Measurements from ENCODE around the gene LLGL1.

The LLGL1 gene

DNA sequence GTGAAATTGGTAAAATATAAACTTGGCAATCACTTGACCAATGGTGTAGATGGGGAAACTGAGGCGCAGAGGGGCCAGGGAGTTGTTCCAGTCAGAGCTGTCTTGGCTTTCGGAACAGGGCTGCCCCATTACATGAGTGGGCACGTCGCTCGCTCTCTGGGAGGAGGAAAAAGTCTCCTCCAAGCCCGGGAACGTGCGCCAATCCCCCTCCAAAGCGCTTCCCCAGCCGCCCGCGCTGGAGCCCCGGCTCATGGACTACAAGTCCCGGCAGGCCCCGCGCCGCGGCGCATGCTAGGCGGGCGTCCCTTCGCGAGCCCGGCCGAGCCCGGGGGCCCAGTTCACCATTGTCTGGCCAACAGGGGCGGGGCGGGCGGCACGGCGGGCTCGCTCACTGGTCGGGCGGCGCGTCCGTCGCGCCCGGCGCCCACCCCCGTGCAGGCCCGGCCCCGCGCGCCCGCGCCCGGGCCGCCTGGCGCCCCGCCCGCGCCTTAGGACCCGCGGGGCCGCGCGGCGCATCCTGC, at the start of gene LLGL1:
TSS of gene LLGL1 (plus strand) at position 515 of the 521 bp plus-strand sequence. CDS start 48 bp downstream, outside the sequence.
- Mint-ChIP-seq H3K27ac (peak within 1 kb of the TSS; percentile 89), H3K9me3 (no peaks in the 10 kb centered on the region), H3K4me3 (peak within 1 kb of the TSS; percentile 95), H3K4me1 (peaks cover 14% of the 10 kb centered on the region), H3K27me3 (no peaks in the 10 kb centered on the region), H3K36me3 (no peaks in the 10 kb centered on the region)
- DNase-seq (ENCODE audit: low spot score in 2 of 2) (peak; percentile 86 to 92), ATAC-seq (ENCODE audit: low read depth) (peak; percentile 94)

DNA sequence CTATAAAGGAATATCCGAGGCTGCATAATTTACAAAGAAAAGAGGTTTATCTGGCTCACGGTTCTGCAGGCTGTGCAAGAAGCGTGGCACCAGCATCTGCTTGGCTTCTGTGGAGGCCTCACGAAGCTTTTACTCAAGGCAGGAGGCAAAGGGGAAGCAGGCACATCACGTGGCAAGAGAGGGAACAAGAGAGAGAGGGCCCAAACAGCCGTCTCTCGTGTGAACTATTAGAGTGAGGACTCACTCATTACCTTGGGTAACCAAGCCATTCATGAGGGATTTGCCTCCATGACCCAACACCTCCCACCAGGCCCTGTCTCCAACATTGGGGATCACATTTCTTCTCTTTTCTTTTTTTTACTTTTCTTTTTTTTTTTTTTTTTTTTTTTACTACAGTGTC, 49.3 kb upstream of the LLGL1 start:
- ATAC-seq (ENCODE audit: low read depth) = peak; percentile 91
- H3K4me1 Mint-ChIP-seq = peaks cover 5% of the 10 kb centered on the region
- no peaks in the 10 kb centered on the region for H3K9me3 Mint-ChIP-seq
- no peaks in the 10 kb centered on the region for H3K36me3 Mint-ChIP-seq
- no peak overlapping the region for H3K4me3 Mint-ChIP-seq
- H3K27me3 Mint-ChIP-seq = no peaks in the 10 kb centered on the region
- H3K27ac Mint-ChIP-seq = peak overlapping the region; percentile 51
- no peak for DNase-seq (ENCODE audit: low spot score in 2 of 2)

DNA sequence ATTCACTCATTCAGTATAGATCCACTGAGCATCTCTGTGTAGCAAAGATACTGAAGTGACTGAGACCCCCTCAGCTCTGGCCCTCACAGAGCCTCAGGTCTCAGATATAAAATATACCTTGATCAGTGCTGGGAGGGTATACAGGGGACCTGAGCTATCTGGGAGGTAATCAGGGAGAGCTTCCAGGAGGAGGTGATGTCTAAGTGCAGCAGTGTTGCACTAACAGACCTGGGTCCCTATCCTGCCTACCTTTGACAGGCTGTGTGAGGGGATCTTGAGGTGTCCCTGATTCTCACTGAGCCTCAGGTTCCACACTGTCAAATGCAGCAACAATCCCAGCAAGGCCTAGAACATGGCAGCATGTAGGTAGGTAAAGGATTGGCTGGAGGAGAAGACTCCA, 48.3 kb upstream of the LLGL1 start:
- Mint-ChIP-seq H3K27ac (no peak overlapping the region), H3K9me3 (no peaks in the 10 kb centered on the region), H3K27me3 (no peaks in the 10 kb centered on the region), H3K4me1 (peaks cover 8% of the 10 kb centered on the region), H3K4me3 (no peak overlapping the region), H3K36me3 (no peaks in the 10 kb centered on the region)
- no peak for ATAC-seq (ENCODE audit: low read depth)
- no peak for DNase-seq (ENCODE audit: low spot score in 2 of 2)

DNA sequence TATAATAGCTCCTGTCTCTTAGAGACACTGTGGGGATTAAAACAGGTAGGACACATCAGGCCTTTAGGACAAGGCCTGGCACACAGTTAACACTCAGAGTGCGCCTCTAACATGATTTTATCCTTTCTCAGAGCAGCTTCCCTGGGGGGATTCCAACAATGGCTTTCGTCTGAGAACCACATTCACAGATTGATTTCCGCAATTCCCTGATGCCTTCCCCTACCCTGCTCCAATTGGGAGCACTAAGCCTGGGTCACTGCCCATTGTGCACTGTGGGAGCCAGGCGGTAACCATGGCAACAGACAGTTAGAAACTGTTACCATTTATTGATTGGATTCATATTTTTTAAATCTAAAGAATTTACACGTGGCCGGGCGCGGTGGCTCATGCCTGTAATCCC, 47.7 kb upstream of the LLGL1 start:
- Mint-ChIP-seq H3K27ac (no peak overlapping the region), H3K27me3 (no peaks in the 10 kb centered on the region), H3K36me3 (no peaks in the 10 kb centered on the region), H3K9me3 (no peaks in the 10 kb centered on the region), H3K4me3 (no peak overlapping the region), H3K4me1 (peaks cover 11% of the 10 kb centered on the region)
- DNase-seq (ENCODE audit: low spot score in 2 of 2) = no peak
- no peak for ATAC-seq (ENCODE audit: low read depth)

DNA sequence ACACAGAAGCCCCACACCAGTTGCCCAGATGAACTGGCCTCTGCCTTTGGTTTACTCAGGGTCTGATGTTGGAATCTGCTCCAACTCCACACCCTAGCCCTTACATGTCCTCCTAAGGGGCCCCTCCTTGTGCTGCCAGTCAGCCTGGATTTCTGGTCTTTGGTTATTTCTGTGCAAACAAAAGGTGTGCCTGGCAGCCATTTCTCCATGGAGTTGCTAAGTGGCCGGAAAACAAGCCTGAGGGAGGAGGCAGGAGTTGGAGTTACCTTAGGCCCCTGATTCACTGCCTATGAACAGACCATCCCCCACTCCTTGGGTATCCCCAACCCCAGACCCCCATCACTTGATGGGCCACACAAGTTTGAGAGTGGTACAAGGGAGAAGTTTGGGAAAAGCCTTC, 46.2 kb upstream of the LLGL1 start:
- H3K4me1 Mint-ChIP-seq = peaks cover 11% of the 10 kb centered on the region
- H3K27ac Mint-ChIP-seq = no peak overlapping the region
- no peak for DNase-seq (ENCODE audit: low spot score in 2 of 2)
- H3K9me3 Mint-ChIP-seq = no peaks in the 10 kb centered on the region
- H3K27me3 Mint-ChIP-seq = no peaks in the 10 kb centered on the region
- H3K36me3 Mint-ChIP-seq = no peaks in the 10 kb centered on the region
- no peak for ATAC-seq (ENCODE audit: low read depth)
- H3K4me3 Mint-ChIP-seq = no peak overlapping the region

DNA sequence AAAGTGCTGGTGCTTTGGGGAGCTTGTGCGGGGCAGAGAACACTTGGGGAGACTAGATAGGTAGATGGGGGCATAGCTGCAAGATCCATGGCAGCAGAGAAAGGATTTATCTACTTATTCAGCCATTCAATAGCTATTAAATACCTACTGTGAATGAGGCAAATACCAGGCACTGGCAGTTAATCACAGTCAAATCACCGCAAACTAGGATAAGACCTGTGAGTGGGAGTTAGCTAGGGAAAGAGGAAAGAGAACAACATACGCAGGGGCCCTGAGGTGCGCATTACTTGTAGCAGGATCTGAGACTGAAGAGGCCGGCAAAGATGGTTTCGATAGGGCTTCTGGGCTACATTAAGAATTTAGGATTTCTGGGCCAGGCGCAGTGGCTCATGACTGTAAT, 45.6 kb upstream of the LLGL1 start:
- no peaks in the 10 kb centered on the region for H3K27me3 Mint-ChIP-seq
- no peak overlapping the region for H3K4me3 Mint-ChIP-seq
- no peak overlapping the region for H3K27ac Mint-ChIP-seq
- no peak for DNase-seq (ENCODE audit: low spot score in 2 of 2)
- no peak for ATAC-seq (ENCODE audit: low read depth)
- peaks cover 13% of the 10 kb centered on the region for H3K4me1 Mint-ChIP-seq
- H3K9me3 Mint-ChIP-seq = no peaks in the 10 kb centered on the region
- H3K36me3 Mint-ChIP-seq = no peaks in the 10 kb centered on the region

DNA sequence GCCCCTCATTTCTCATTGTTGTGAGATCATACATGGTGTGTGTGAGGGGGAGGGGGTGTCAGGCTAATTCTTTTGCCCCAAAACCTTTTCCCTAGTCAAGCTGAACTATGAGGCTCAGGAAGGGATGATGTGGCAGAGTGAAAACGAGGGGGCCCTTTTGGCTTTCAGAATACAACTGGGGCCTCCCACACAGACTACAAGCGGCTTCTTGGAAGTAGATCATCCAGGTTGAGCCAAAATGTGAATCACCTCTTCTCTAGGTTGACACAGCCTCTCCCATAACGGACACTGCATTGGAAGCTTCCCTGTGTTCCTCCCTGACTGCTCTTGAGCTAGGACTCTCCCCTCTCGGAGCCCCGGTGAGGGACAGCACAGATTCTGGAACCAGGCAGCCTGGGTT, 44.1 kb upstream of the LLGL1 start:
- DNase-seq (ENCODE audit: low spot score in 2 of 2) = no peak
- Mint-ChIP-seq H3K4me3 (no peak overlapping the region), H3K27me3 (no peaks in the 10 kb centered on the region), H3K36me3 (no peaks in the 10 kb centered on the region), H3K9me3 (no peaks in the 10 kb centered on the region), H3K4me1 (peaks cover 18% of the 10 kb centered on the region), H3K27ac (no peak overlapping the region)
- ATAC-seq (ENCODE audit: low read depth) = no peak

DNA sequence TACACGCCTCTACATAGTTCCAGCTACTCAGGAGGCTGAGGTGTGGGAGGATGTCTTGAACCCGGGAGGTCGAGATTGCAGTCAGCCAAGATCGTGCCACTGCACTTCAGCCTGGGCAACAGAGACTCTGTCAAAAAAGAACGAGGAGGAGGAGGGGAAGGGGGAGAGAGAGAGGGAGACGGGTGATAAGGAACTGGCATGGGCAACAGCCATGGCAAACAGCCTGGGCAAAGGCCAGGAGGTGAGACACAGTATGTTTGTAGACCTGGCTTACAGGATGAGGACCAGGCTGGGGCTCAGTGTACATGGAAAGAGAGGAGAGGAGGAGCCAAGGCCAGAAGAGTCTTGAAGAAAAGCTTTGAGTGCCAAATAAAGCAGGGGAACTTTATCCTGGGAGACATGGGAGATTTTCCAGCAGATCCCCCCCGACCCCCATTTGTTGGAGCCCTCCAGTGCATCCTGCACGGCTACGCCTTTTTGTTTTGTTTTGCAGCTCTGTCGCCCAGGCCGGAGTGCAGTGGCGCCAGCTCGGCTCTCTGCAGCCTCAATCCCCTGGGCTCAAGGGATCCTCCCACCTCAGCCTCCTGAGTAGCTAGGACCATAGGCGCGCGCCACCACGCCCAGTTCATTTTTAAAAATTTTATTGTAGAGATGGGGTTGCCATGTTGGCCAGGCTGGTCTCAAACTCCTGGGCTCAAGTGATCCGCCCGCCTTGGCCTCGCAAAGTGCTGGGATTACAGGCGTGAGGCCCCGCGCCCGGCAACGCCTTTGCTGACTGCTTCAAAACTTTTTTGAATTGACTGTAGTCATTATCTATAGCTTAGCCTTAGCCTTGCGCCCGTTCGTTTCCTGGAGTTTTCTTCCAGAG, 43.1 kb upstream of the LLGL1 start:
- no peak for ATAC-seq (ENCODE audit: low read depth)
- peaks cover 3% of the 10 kb centered on the region for H3K36me3 Mint-ChIP-seq
- H3K4me3 Mint-ChIP-seq = peak overlapping the region; percentile 95
- peaks cover 28% of the 10 kb centered on the region for H3K4me1 Mint-ChIP-seq
- H3K9me3 Mint-ChIP-seq = no peaks in the 10 kb centered on the region
- H3K27ac Mint-ChIP-seq = peak overlapping the region; percentile 97
- H3K27me3 Mint-ChIP-seq = no peaks in the 10 kb centered on the region
- no peak for DNase-seq (ENCODE audit: low spot score in 2 of 2)

DNA sequence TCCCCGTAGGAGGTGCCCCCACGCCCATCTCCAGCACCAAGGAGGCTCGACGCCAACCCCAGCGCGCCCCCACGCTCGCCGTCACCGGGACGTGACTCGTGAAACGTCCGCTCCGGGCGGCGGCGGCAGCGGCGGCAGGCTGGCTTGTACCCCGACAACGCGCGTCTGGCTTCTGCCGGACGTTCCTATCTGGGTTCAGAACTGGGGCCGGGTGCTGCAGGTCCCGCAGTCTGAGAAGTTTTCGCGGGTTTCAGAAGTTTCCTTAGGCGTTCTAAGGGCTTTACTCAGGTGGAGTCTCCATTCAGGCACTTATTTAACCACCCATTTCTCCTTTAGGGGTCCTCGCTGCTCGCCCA, 42.5 kb upstream of the LLGL1 start:
- Mint-ChIP-seq H3K27me3 (no peaks in the 10 kb centered on the region), H3K27ac (peak overlapping the region; percentile 97), H3K9me3 (no peaks in the 10 kb centered on the region), H3K4me1 (peaks cover 34% of the 10 kb centered on the region), H3K36me3 (peaks cover 3% of the 10 kb centered on the region), H3K4me3 (peak overlapping the region; percentile 95)
- ATAC-seq (ENCODE audit: low read depth) (peak; percentile 43), DNase-seq (ENCODE audit: low spot score in 2 of 2) (peak in 1 of 2 donors; percentile 84)

DNA sequence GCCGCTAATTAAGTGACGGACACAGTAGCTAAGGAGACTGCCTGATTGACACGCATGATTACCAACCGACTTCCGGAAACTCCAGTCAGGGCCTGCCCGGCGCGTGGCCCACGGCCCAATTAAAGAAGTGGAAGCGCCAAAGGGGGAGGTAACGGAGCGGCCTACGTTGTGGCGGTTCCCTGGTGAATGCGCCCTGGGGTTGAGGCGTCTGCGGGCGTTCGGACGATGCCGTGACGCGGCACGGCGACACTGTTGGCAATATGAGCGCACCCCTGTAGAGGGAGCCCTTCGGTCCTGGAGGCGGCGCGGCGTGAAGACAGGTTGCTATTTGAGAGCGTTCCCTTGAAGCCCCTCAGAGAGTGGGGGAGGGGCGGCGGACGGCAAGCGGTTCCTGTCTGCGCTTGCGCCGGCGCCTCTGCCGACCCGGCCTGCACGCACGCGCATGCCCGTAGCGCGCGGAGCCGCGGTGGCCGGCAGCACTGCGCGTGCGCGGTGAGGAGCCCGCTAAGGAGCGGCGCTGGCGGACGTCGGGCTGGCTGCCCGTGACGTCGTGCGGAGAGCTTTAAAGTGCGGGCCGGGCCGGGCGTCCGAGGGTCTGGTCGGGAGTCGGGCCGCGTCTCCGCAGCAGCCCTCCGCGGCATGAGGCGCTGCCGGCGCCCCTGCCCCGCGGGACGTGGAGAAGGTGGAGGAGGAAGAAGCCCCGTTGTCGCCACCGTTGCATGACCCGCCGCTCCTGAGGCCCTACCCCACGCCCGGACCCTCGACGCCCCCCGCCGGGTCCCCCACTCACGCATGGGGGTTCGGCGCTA, 41.9 kb upstream of the LLGL1 start, which contains the start of gene ALKBH5:
TSS of gene ALKBH5 (plus strand) at position 495 of the 809 bp plus-strand sequence. CDS start 416 bp downstream, outside the sequence.
- H3K27ac Mint-ChIP-seq = peak within 1 kb of the TSS; percentile 97
- peaks cover 9% of the 10 kb centered on the region for H3K36me3 Mint-ChIP-seq
- ATAC-seq (ENCODE audit: low read depth) (peak; percentile 85), DNase-seq (ENCODE audit: low spot score in 2 of 2) (peak; percentile 97 to 98)
- H3K4me3 Mint-ChIP-seq = peak within 1 kb of the TSS; percentile 95
- H3K27me3 Mint-ChIP-seq = no peaks in the 10 kb centered on the region
- H3K4me1 Mint-ChIP-seq = peaks cover 40% of the 10 kb centered on the region
- no peaks in the 10 kb centered on the region for H3K9me3 Mint-ChIP-seq

DNA sequence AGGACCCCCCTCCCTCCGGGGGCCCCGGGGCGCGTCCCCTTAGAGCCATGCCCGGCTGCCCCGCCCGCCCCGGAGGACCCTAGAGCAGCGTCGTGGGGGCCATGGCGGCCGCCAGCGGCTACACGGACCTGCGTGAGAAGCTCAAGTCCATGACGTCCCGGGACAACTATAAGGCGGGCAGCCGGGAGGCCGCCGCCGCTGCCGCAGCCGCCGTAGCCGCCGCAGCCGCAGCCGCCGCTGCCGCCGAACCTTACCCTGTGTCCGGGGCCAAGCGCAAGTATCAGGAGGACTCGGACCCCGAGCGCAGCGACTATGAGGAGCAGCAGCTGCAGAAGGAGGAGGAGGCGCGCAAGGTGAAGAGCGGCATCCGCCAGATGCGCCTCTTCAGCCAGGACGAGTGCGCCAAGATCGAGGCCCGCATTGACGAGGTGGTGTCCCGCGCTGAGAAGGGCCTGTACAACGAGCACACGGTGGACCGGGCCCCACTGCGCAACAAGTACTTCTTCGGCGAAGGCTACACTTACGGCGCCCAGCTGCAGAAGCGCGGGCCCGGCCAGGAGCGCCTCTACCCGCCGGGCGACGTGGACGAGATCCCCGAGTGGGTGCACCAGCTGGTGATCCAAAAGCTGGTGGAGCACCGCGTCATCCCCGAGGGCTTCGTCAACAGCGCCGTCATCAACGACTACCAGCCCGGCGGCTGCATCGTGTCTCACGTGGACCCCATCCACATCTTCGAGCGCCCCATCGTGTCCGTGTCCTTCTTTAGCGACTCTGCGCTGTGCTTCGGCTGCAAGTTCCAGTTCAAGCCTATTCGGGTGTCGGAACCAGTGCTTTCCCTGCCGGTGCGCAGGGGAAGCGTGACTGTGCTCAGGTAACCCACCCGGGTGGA, 41.0 kb upstream of the LLGL1 start:
- Mint-ChIP-seq H3K27ac (peak overlapping the region; percentile 97), H3K4me3 (peak overlapping the region; percentile 95), H3K27me3 (no peaks in the 10 kb centered on the region), H3K36me3 (peaks cover 9% of the 10 kb centered on the region), H3K4me1 (peaks cover 41% of the 10 kb centered on the region), H3K9me3 (no peaks in the 10 kb centered on the region)
- ATAC-seq (ENCODE audit: low read depth) (peak; percentile 15), DNase-seq (ENCODE audit: low spot score in 2 of 2) (peak; percentile 62 to 65)

DNA sequence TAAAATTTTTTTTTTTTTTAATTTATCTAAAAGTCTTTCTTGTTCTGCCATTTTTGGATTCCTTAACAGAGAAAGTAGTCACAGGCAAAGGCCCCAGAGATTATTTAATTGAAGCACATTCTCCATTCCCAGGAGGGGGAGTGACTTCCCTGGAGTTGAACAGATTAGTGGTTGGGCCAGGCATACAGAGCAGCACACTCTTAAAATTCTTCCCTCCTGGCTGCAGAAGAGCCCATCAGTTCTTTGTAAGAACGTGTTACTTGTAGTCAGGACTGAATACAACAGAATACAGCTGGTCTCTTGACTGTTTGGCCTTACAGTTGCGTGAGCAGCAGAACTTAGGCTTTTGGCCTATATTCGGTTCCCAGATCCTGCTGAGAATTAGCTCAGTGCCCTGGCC, 40.0 kb upstream of the LLGL1 start:
- Mint-ChIP-seq H3K36me3 (peaks cover 9% of the 10 kb centered on the region), H3K27me3 (no peaks in the 10 kb centered on the region), H3K4me3 (peak overlapping the region; percentile 95), H3K4me1 (peaks cover 44% of the 10 kb centered on the region), H3K27ac (peak overlapping the region; percentile 97), H3K9me3 (no peaks in the 10 kb centered on the region)
- no peak for DNase-seq (ENCODE audit: low spot score in 2 of 2)
- no peak for ATAC-seq (ENCODE audit: low read depth)

DNA sequence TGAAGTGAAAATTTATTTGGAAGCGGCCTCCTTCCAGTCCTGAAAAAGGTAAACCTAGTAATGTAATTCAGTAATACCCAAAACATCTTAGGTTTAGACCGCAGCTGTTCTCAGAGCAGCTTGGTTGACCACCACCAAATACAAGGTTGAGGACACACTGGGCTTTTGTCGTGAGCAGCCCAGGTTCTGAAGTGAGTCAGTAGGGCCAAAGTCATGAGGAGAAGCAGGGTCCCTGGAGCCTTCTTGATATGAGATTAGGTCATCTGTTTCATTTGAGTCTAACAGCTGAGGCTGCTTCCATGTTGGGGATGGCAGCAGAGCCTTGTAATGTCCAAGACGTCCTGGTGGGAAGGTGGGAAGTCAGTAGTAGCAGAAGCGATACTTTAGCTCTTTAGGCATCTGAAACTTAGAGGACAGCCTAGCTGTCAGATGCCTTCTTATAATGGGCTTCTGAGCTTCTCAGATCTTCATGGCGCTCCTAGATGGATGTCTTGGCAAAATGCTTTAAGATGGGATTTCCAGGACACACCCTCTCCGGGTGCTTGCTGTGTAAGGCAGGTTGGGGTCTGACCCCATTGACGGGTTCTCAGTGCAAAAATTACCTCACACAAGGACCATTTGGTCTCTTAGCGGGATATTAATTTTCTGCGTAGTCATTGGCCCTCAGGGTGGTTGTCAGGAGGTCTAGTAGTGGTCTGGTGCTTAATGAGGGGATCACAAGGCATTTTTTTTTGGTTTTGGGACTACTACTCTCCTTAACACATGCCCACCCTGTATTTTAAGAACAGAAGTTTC, 39.4 kb upstream of the LLGL1 start:
- H3K27me3 Mint-ChIP-seq = no peaks in the 10 kb centered on the region
- ATAC-seq (ENCODE audit: low read depth) (no peak), DNase-seq (ENCODE audit: low spot score in 2 of 2) (no peak)
- H3K9me3 Mint-ChIP-seq = no peaks in the 10 kb centered on the region
- peak overlapping the region; percentile 95 for H3K4me3 Mint-ChIP-seq
- H3K36me3 Mint-ChIP-seq = peaks cover 9% of the 10 kb centered on the region
- H3K27ac Mint-ChIP-seq = peak overlapping the region; percentile 97
- H3K4me1 Mint-ChIP-seq = peaks cover 47% of the 10 kb centered on the region
